ENCODE results near the gene MARCHF4. TPM values are rescaled to one million over a fixed set of nuclear protein-coding genes. Genes with fewer than 3 reads are reported as not detected.

MARCHF4 gene
- total and polyA plus RNA-seq, 2 of the 4 experiments (the other 2 are of a cell fraction) = 2.3 to 12.0 TPM

GRCh38 chr2:216351172-216351925, 20.9 kb downstream of the MARCHF4 start:
- peaks cover 27% of the 10 kb centered on the region for H3K4me1 ChIP-seq (ENCODE audit: control insufficient read depth, insufficient read depth, low read length)
- H4K20me1 ChIP-seq (ENCODE audit: insufficient read depth, low read length) = peaks cover 24% of the 10 kb centered on the region
- H4K91ac ChIP-seq (ENCODE audit: insufficient read depth, low read depth, low read length) = no peak overlapping the region
- no peak overlapping the region for H4K5ac ChIP-seq (ENCODE audit: low read depth, low read length)
- H2AK9ac ChIP-seq (replicated peaks; ENCODE audit: low read depth, low read length, poor library complexity) = no peak overlapping the region
- H4K8ac ChIP-seq (ENCODE audit: low read depth in 2 of 2, low read length in 2 of 2) = no peak overlapping the region
- no peak overlapping the region for H2AFZ ChIP-seq (replicated peaks; ENCODE audit: low read length, poor library complexity)
- no peak for TF ChIP-seq USF2 (IDR thresholded peaks at IDR 0.05; ENCODE audit: low read depth, low read length)
- 0 out of 2 replicates have a peak, but pooled peaks have one; percentile 0 for TF ChIP-seq BHLHE40 (IDR thresholded peaks at IDR 0.05; ENCODE audit: low read depth, low read length)
- H3K27ac ChIP-seq (ENCODE audit: insufficient read depth, low read length) = no peak overlapping the region
- H3K9me3 ChIP-seq (ENCODE audit: control insufficient read depth, insufficient read depth, low read length) = no peaks in the 10 kb centered on the region
- peak overlapping the region; percentile 72 for H3K23ac ChIP-seq (ENCODE audit: low read depth, low read length)
- no peak overlapping the region for H3K56ac ChIP-seq (ENCODE audit: extremely low read depth, insufficient read depth, low read length)
- POLR2A ChIA-PET (ENCODE audit: unreplicated experiment) = no interaction called here
- no peak overlapping the region for H2BK20ac ChIP-seq (ENCODE audit: low read depth, low read length)
- peaks cover 29 to 77% of the 10 kb centered on the region in 2 experiments for H3K79me1 ChIP-seq (ENCODE audit: low read depth in 1 of 2, low read length in 2 of 2)
- H2BK5ac ChIP-seq (ENCODE audit: low read depth, low read length, poor library complexity, severe bottlenecking) = peak overlapping the region; percentile 6
- CTCF ChIA-PET = interaction anchor here (0.6 kb wide), 1 partner anchor 11 kb away, joined by 5 read pairs; no protein-coding TSS in a partner anchor
- ATAC-seq (ENCODE audit: low read depth) (peak; percentile 28; the same call in 1 of the 2 replicates), DNase-seq (peak; percentile 40)
- H3K9me1 ChIP-seq (ENCODE audit: insufficient read depth, low read length) = peaks cover 40% of the 10 kb centered on the region
- no peak overlapping the region; the same call in 2 of the 3 replicates for H2BK15ac ChIP-seq (ENCODE audit: low read depth, low read length)
- no peak overlapping the region for H3K4me3 ChIP-seq (ENCODE audit: insufficient read depth, low read depth, low read length)
- no peak overlapping the region for H3K9ac ChIP-seq (ENCODE audit: low read depth, low read length)
- H3K36me3 ChIP-seq (ENCODE audit: control insufficient read depth, insufficient read depth, low read length) = no peaks in the 10 kb centered on the region
- peak overlapping the region; percentile 21; the same call in 1 of the 2 replicates for H2BK120ac ChIP-seq (ENCODE audit: low read depth, low read length)
- 94% methylated on average over 2 of the region's 5 CpGs; no CpG with 5 or more reads in 1 of the 2 experiments for WGBS, 2 experiments (ENCODE audit: extremely low coverage in 2 of 2, insufficient read length in 1 of 2)
- intact Hi-C loops (cut with micrococcal nuclease) (no loop called here), dilution Hi-C loops (cut with HindIII; ENCODE audit: low sequenced_read_pairs, unreplicated experiment) (no loop called here), in situ Hi-C loops (cut with MboI; ENCODE audit: low sequenced_read_pairs) (no loop called here)
- H3K4ac ChIP-seq (ENCODE audit: low read depth, low read length) = 0 out of 2 replicates have a peak overlapping the region, but pooled peaks have one; percentile 18
- peak overlapping the region; percentile 16; the same call in 1 of the 2 replicates for H3K4me2 ChIP-seq (ENCODE audit: low read depth, low read length)
- no peaks in the 10 kb centered on the region for H3K27me3 ChIP-seq (ENCODE audit: control insufficient read depth, insufficient read depth, low read length)
- peak overlapping the region; percentile 51 for H3K14ac ChIP-seq (replicated peaks; ENCODE audit: low read depth, low read length)
- no peak overlapping the region for H3K18ac ChIP-seq (ENCODE audit: low read depth, low read length)
- H2AK5ac ChIP-seq (ENCODE audit: low read depth, low read length) = peak overlapping the region; percentile 25; the same call in 1 of the 2 replicates
- no TSS peak for BruUV-seq (replicated peaks)

All from IMR-90 (cell line).